GM12874 (cell line): ENCODE results near the gene LRTM2.
A peak's percentile ranks its signal among the peaks of the same experiment; 100 is the strongest.

Experiments
- CTCF ChIP-seq: IDR thresholded peaks from 2 replicates; pipeline ENCODE4 v1.5.1; 2011; ENCODE audit warnings: low read depth, mild to moderate bottlenecking, control low read depth, low read length, moderate library complexity; ENCODE audit not compliant: insufficient read depth

The LRTM2 gene

DNA sequence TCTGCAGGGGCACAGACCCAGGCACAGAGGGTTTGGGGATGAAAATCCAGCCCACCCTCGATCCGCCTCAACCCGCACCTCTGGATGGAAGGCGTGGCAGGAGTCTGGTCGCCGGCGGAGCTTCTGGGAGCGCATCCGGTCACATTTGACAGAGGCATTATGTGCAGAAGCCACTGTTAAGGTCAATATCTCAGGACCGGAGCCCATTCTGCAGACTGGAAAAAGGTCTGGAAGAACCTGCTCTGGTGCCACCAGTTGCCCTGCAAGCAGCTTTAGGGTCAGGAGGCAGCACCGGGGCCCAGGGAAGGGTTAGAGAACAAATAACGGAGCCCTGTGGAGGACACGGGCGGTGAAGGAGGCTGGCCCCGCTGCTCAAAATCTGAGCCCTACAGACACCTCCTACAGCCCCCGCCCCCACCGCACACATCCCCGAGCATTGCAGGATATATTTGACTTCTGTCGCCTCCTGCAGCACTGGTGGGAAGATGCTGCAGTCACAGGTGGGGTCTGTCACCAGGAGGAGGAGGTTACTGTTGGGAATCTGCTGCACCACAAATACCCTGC, 25.1 kb upstream of the LRTM2 start:
- TF ChIP-seq CTCF, result no peak

DNA sequence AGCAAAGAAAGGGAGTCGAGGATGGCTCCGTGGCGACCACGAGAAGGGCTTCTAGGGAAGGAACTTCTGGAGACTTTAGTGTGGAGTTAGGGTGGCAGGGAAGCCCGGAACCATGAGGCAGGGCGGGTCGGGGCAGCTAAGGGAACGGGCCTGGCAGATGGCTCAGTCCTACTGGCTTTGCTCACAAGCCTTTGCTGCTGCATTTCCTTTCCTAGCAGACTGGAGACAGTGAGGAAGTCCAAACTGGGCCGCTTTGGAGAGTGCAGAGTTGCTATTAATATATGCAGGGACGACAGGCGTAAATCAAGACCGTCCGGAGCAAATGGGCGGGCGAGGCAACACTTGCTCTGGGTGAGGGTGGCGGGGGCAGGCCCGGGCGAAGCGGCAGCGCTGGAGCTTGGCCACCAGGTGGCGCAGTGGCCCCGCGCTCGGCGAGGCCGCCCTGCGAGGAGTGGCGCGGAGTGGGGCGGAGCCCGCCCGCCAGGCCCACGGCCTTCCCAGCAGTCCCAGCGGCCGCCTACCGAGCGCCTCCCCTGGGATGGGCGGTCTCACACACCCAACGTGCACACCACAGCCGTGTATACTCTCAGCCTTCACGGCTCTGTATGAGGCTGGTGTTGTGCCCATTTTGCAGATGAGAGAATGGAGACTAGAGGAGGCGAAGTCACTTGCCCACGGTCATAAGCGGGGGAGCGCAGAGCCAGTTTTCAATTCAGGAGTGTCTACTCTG, 24.4 kb upstream of the LRTM2 start:
- peak; percentile 94 for TF ChIP-seq CTCF

DNA sequence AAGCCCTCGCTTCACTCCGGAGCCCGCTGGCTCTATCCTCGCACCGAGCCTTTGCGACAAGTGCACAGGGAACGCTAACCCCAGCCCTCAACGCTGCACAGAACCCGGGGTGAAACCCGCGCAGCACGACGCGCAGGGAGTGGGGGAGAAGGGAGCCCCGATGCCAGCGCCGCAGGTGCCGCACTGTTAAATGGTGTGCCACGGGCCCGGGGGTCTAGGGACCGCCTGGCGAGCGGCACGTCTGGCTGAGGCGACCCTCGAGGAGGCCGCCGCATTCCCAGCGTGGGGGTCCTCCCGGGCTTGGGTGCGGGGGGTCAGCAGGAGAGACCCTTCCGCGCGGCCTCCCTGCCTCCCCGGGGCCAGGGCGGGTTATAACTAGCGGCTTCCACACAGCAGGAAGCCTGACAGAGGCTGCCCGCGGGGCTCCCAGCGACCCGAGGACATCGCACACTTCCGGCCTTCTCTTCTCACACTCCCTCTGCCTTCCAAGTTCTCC, 23.8 kb upstream of the LRTM2 start:
- TF ChIP-seq CTCF, result no peak

DNA sequence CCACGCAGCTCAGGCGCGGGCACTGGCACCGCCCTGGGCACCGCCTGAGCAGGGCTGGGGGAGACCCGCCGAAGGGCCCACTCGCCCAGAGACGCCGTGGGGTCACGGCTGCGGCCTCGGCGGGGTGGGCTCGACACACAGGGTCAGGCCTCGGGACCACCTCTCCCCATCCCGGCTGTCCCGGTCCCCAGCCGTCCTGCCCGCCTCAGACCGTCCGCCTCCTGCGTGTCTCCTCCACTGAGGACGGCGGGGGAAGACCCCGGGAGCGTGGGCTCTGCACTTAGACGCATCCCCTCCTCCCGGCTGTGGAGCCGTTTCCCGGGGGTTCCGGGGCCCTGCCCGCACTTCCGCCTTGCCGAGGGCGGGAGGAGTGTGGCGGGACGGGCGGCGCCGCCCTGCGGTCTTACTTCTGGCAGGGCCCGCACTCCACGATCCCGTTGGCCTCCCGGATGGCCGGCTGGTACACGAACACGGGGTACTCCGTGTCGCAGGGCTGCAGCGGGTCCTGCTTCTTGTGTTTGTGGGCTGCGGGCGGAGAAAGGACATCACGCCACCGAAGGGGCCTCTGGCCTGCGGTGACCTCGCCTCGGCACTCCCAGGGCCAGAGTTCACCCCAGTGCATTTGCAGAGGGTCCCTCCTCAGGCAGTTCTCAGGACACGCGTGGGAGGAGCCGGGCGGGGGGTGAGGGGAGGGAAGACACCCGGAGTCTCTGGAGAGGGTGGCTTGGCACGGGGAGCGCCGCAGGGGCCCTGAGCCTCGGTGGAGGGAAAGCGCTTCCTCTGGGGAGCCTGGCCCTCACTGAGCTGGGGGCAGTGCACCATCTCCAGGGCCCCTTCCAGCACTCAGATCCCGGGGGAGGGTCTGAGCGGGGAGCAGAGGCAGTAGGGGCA, 23.1 kb upstream of the LRTM2 start:
- 0 out of 2 replicates have a peak, but pooled peaks have one; percentile 8 for TF ChIP-seq CTCF

- no peak for TF ChIP-seq CTCF
These were observed 22.2 kb upstream of the LRTM2 start for GRCh38 chr12:1797991-1798640.

DNA sequence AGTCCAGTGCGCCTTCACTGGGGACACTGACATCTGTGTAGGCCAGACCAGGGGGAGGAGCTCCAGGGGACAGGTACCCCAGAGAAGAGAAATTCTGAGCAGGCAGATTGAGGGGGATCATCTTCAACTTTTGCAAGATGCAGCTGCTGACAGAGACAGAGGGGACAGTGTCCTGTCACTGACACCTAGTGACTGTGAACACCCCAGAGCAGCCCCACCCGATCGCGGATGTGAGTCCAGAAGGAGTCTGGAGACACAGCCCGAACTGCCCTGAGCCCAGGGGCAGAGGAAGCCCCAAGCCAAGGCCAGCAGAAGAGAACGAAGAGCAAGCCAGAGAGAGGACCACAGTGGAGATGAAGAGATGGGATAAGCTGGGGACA, 21.7 kb upstream of the LRTM2 start:
- no peak for TF ChIP-seq CTCF
